Heart right ventricle (tissue), 16 donors: ENCODE results near the gene RMP24.

Experiments
- ATAC-seq, 8 donors: fragments of 200-7000 bp; cut with Tn5 transposase; one replicate each; pipeline ENCODE4 v1.9.1; 2020; ENCODE audit warnings: mild to moderate bottlenecking in 8 of 8, moderate library complexity in 8 of 8, moderate number of reproducible peaks in 1 of 8
- DNase-seq, 2 donors: peaks; one replicate each; pipeline ENCODE4 v3.0.0-alpha.2; 2020
- H3K27ac ChIP-seq, 10 donors: fragments of 200-600 bp; sonication (generic) in 2 of 10; one replicate each; pipeline versions ENCODE4 v1.5.0 to v1.8.0; 2020 to 2022; ENCODE audit warnings: mild to moderate bottlenecking in 3 of 10
- H3K27me3 ChIP-seq, 7 donors: fragments of 200-600 bp; one replicate each; pipeline ENCODE4 v1.8.0; 2021 to 2022; ENCODE audit warnings: mild to moderate bottlenecking in 2 of 7
- H3K36me3 ChIP-seq, 9 donors: fragments of 200-600 bp; sonication (generic) in 1 of 9; one replicate each; pipeline versions ENCODE4 v1.5.0 to v1.8.0; 2020 to 2022; ENCODE audit warnings: mild to moderate bottlenecking in 2 of 9
- H3K4me1 ChIP-seq, 9 donors: fragments of 200-600 bp; sonication (generic) in 1 of 9; one replicate each; pipeline versions ENCODE4 v1.5.0 to v1.8.0; 2020 to 2022; ENCODE audit warnings: mild to moderate bottlenecking in 4 of 9
- H3K4me3 ChIP-seq, 10 donors: fragments of 200-600 bp; sonication (generic) in 2 of 10; one replicate each; pipeline versions ENCODE4 v1.5.0 to v1.8.0; 2020 to 2022; ENCODE audit warnings: mild to moderate bottlenecking in 7 of 10, moderate library complexity in 2 of 10
- H3K9me3 ChIP-seq, 11 donors: fragments of 200-600 bp in 10 of 11; sonication (generic) in 2 of 11; one replicate each; pipeline versions ENCODE4 v1.5.0 to v1.8.0; 2013 to 2022; ENCODE audit warnings: mild to moderate bottlenecking in 2 of 11, control low read depth in 1 of 11, moderate library complexity in 1 of 11
- WGBS, 2 donors: extraction: QIAGEN DNeasy Blood & Tissue Kit; methylation state at CpG; one replicate each; pipeline ENCODE4 v1.1.7; 2013; ENCODE audit warnings: inconsistent platforms in 1 of 2; 5-methylcytosine and 5-hydroxymethylcytosine counted together
- intact Hi-C, 10 donors: fragments of 100-400 bp; cut with DNase I; formaldehyde crosslinking; loops; one replicate each; pipeline versions ENCODE4 v1.11.1 to v1.14.2; 2022
- TF ChIP-seq, protein P1 (sequence below), 9 donors: fragments of 200-600 bp; sonication (generic) in 2 of 9; IDR thresholded peaks; one replicate each; pipeline versions ENCODE4 v1.5.0 to v1.8.0; 2021 to 2022; ENCODE audit warnings: antibody characterized with exemption in 9 of 9, mild to moderate bottlenecking in 5 of 9, moderate library complexity in 1 of 9
- donor health status: Arrhythmogenic right ventricular cardiomyopathy.
- donor health status: ischemic (EF 13 %, LVEDD 7.1; RV severe dilation, severe dysfunction).
- donor health status: healthy with polysubstance abuse.
- donor health status: DM: no; HTN: yes; CAD: no.
- donor health status: DM: no; HTN: no; CAD: no.
- donor health status: ischemic (EF 25% LVEDD 6.9; RV normal size, moderate dysfunction).
- donor health status: ischemic (EF 25% LVEDD 5.7; RV mildly dilated, moderate dysfunction).
- donor health status: healthy.
- donor health status: DM: yes; HTN: yes; CAD: no.
- donor health status: Ischemic cardiomyopathy.
- donor health status: ischemic (EF 35%, LVEDD 5.7; RV mildly dilated, moderate dysfunction).
- donor health status: nonischemic (EF 11% LVEDD 7.7; RV severe dilation, severe dysfunction).
- donor health status: DM: yes; HTN: yes; CAD: no.
- donor health status: PGD.
- donor health status: ischemic (EF 29% LVEDD 5.4; RV normal size, mild dysfunction).
- donor health status: nonischemic (EF 23%, LVEDD 6.1; RV moderate dilation, normal function).

RMP24 gene

DNA sequence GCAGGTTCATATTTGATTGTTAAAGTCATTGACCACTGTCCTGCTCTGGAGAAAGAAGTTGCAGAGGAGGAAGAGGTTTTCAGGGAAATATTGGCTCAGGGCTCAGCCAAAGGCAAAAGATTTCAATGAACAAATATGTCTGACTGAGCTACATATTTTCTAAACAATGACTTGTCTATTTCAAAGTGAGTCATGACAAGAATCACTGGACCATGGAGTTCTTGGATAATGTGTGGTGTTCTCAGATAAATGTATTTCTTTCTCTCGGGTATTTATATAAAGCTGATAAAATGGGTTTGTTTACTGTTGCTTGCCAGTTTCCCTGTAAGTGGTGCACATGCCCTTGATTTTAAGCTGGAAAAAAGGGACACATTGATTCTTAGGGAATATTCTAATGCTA lies 34.3 kb upstream of the RMP24 start:
- TF ChIP-seq, protein P1, sequence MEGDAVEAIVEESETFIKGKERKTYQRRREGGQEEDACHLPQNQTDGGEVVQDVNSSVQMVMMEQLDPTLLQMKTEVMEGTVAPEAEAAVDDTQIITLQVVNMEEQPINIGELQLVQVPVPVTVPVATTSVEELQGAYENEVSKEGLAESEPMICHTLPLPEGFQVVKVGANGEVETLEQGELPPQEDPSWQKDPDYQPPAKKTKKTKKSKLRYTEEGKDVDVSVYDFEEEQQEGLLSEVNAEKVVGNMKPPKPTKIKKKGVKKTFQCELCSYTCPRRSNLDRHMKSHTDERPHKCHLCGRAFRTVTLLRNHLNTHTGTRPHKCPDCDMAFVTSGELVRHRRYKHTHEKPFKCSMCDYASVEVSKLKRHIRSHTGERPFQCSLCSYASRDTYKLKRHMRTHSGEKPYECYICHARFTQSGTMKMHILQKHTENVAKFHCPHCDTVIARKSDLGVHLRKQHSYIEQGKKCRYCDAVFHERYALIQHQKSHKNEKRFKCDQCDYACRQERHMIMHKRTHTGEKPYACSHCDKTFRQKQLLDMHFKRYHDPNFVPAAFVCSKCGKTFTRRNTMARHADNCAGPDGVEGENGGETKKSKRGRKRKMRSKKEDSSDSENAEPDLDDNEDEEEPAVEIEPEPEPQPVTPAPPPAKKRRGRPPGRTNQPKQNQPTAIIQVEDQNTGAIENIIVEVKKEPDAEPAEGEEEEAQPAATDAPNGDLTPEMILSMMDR (IDR thresholded peaks at IDR 0.05), result no peak
- 44 to 71% methylated on average over 1 of the region's 1 CpG for WGBS, 2 donors

DNA sequence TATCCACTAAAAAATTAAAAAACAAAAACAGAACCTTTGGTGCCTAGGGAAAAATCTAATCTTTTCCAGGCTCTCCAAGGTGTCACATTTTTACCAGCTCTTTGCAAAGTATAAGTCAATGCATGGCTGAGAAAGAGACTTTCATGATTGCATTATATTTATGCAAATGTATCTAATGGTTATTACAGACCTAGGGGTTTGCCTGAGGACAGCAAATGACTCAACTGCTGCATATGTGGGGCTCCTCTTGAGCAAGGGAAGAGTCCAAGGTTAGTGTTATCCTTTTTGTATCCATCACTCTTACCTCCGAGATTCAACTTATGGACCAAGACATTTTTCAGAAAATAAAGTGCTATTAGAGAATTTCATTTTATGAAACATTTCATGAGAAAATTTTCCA lies 33.9 kb upstream of the RMP24 start:
- no peaks in the 10 kb centered on the region for H3K36me3 ChIP-seq
- TF ChIP-seq, protein P1 (IDR thresholded peaks at IDR 0.05), result no peak
- no peaks in the 10 kb centered on the region for H3K27me3 ChIP-seq
- H3K4me1 ChIP-seq, result no peaks in the 10 kb centered on the region
- intact Hi-C loops, result no loop called here
- 64 to 95% methylated on average over 1 of the region's 1 CpG for WGBS, 2 donors
- no peaks in the 10 kb centered on the region for H3K9me3 ChIP-seq
- DNase-seq (no peak), ATAC-seq (no peak)
- no peak overlapping the region for H3K4me3 ChIP-seq
- no peak overlapping the region for H3K27ac ChIP-seq

More for the DNA sequence above, 34.3 kb upstream of the RMP24 start:
- Histone ChIP-seq H3K27me3 (no peaks in the 10 kb centered on the region), H3K36me3 (no peaks in the 10 kb centered on the region), H3K9me3 (no peaks in the 10 kb centered on the region), H3K4me1 (no peaks in the 10 kb centered on the region), H3K4me3 (no peak overlapping the region), H3K27ac (no peak overlapping the region)
- intact Hi-C loops, result no loop called here
- ATAC-seq (no peak), DNase-seq (no peak)

DNA sequence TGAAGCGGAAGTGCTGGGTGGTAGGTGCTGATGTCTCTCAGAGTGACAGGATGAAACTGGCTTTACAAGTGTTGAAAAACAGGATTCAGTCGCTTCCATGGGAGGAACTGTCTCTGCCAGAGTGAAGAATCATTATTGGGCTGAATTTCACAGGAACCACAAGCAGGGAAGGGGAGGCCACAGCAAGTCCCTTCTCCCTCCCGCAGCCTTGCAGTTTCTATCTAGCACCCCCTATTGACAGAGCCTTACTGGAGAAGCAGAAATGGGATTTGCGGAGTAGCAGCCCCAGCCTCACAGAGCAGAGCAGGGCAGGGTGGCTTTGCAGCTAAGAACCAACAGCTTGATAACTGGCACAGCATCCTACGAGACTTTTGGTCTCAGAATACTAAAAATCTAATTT lies 33.3 kb upstream of the RMP24 start:
- Histone ChIP-seq H3K27ac (no peak overlapping the region), H3K9me3 (no peaks in the 10 kb centered on the region), H3K4me1 (no peaks in the 10 kb centered on the region), H3K36me3 (no peaks in the 10 kb centered on the region), H3K27me3 (no peaks in the 10 kb centered on the region), H3K4me3 (no peak overlapping the region)
- TF ChIP-seq, protein P1 (IDR thresholded peaks at IDR 0.05), result peak in 6 of 9 donors; percentile 19 to 39 (median 32)
- WGBS, 2 donors, result 41 to 54% methylated on average over 5 of the region's 5 CpGs
- DNase-seq (no peak), ATAC-seq (peak in 1 of 8 donors; percentile 19)
- intact Hi-C loops, result no loop called here

DNA sequence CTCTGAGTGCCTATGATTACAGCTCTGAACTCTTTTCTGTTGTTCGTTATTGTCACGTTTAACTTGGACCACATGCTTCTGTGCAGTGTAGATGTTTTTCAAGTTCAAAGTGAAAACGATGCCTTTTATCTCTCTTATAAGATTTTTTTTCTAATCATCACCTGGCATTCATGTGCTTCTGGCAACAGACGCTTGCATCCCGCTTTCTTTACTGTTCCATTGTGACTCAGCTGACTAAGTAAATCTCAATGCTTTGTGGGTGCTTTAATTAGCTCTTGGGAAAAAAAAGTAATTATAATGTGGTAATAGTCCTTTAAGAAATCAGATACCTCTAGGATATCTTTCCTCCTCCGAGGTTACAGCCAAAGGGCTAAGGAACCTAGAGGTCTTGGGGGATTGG lies 31.2 kb upstream of the RMP24 start:
- 60 to 61% methylated on average over 6 of the region's 6 CpGs for WGBS, 2 donors
- Histone ChIP-seq H3K27ac (no peak overlapping the region), H3K27me3 (no peaks in the 10 kb centered on the region), H3K4me1 (no peaks in the 10 kb centered on the region), H3K36me3 (no peaks in the 10 kb centered on the region), H3K4me3 (no peak overlapping the region), H3K9me3 (no peaks in the 10 kb centered on the region)
- DNase-seq (no peak), ATAC-seq (no peak)
- intact Hi-C loops, result loop anchor here in 1 of 10 donors (10.0 kb wide), 1 partner anchor 556 kb away; no protein-coding TSS in a partner anchor
- TF ChIP-seq, protein P1 (IDR thresholded peaks at IDR 0.05), result no peak
